HG02973 (cell line): ENCODE results near the gene MROH7.

Source experiments
- ATAC-seq: cut with Tn5 transposase; IDR thresholded peaks from one replicate; pipeline ENCODE4 v1.9.1; 2021; ENCODE audit warnings: moderate library complexity; ENCODE audit not compliant: unreplicated experiment

The MROH7 gene

DNA sequence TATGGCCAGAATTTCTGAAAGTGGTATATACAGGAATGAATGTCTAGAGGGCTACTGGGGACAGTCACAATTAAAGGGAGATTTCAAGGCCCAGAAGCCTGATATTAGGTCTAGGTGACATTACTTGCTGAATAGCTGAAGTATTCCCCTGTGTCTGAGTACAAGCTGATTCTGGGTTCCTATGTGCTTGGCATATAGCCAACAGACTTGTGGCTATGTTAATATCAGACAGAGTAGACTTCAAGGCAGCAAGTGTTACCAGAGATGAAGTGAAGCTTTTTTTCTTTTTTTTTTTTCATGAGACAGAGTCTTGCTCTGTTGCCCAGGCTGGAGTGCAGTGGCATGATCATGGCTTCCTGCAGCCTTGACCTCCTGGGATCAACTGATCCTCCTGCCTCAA is 82.4 kb downstream of the MROH7 start:
- no peak for ATAC-seq

GRCh38 chr1:54724771-54725170 is 83.2 kb downstream of the MROH7 start:
- no peak for ATAC-seq

DNA sequence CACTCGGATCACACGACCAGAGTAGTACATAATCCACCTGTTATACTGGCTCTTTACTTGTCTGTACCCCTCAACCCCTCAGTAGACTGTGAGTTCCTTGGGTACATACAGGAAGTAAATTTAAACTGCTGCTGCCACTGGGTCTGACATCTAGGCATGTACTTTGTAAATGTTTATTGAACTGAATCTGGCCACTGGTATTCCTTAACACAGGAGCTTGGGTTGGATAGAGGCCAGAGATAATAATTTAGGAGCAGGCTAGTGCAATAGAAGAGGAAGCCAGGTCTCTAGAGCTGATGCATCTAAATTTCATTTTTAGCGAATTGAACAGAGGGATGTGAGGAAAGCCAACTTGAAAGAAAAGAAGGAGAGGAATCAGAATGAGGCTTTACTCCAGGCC is 86.4 kb downstream of the MROH7 start:
- no peak for ATAC-seq

GRCh38 chr1:54736685-54737084 is 95.1 kb downstream of the MROH7 start:
- no peak for ATAC-seq

- no peak for ATAC-seq
Measured at GRCh38 chr1:54738244-54738643, 96.7 kb downstream of the MROH7 start.

DNA sequence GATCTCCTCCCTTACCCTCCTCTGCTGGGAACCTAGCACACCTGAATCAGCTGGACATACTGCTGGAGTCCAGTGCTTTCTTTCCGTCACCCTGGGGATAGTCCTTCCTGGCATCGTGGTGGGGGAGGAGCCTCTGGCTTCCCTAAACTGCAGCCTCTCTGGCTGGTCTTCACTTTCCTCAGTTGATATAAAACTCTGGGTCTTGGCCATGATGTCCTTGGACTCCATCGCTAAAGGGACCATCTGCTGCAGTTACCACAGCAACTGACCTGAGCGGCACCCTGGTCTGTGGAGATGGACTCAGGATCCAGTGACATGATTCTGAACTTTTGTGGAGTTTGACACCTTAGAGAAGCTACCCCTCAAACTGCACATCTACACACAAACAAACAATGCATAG is 99.9 kb downstream of the MROH7 start:
- no peak for ATAC-seq

GRCh38 chr1:54742282-54742681 is 100.7 kb downstream of the MROH7 start:
- ATAC-seq = no peak

GRCh38 chr1:54743416-54744226 is 102.0 kb downstream of the MROH7 start:
- no peak for ATAC-seq

- ATAC-seq = no peak
Measured at GRCh38 chr1:54744696-54745095, 103.1 kb downstream of the MROH7 start.

DNA sequence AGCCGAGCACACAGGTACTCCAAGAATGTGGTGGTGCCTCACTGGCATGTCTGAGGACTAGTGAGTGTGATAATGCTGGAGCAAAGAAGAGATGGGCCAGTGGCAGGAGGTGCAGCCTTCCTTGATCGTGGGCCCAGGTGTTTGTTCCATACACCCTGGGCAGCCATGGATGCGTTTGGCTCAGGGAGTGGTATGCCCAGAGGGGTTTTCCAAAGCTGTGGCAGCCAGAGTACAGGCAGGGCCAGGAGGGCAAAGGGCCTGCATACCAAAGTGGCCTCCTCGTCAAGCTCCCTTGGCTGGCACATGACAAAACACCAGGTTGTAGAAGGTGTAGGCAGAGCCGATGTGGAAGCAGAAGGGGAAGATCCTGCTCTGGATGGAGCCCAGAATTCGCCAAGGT is 103.7 kb downstream of the MROH7 start:
- ATAC-seq = no peak

- ATAC-seq = no peak
Measured at GRCh38 chr1:54745864-54746263, 104.3 kb downstream of the MROH7 start.

GRCh38 chr1:54748094-54748835 is 106.7 kb downstream of the MROH7 start:
- no peak for ATAC-seq

DNA sequence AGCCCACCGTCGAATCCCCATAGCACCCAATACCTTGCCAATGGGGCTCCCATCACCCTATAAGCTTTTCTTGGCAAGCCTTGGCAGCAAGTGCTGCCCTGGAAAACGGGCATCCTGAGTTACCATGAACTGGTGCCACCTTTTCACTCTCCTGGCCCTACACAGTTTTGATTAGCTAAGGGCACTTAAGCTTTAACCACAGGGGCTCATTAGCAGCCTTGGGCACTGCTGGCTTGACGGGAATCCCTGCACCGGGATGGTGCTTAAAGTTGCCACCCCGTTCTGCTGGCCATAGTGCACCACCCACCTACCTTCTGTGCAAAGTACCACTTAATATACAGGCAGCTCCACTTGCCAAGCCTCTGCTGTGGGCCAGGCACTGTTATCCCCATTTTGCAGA is 109.0 kb downstream of the MROH7 start:
- no peak for ATAC-seq

DNA sequence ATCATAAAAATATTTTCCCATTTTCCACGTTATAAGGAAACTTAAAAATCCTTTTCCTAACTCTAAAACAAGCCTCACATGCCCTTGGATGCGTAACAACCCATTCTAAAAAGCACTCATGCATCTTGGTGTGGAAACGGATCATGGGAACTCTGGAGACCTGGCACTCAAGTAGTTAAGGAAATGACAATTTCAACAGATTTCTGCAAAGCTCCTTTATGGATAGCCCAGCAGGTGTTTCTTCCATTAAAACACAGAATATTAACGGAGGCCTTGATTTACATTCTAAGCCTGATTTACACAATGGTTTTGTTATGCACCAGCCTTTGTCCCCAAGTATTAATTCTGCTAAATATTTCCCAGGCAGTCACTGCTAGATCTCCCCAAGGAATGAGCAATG is 109.8 kb downstream of the MROH7 start:
- no peak for ATAC-seq

DNA sequence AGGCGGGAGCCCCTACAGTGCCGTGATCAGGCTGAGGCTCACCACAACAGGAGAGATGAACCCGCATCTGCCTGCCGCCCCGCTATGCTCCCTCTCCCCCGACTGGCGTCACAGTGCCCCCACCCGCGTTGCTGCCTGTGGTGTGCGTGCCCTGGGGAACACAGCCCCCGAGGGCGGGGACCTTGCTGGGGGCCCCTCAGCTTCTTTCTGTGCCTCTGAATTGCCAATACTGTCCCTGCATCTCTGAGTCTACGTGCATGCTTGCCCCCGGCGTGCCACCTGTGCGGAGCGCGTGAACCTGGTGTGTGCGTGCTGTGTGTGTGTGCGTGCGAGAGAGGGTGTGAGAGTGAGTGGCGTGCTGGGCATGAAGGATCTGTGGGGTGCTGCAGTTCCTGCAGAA is 112.5 kb downstream of the MROH7 start:
- ATAC-seq = no peak

DNA sequence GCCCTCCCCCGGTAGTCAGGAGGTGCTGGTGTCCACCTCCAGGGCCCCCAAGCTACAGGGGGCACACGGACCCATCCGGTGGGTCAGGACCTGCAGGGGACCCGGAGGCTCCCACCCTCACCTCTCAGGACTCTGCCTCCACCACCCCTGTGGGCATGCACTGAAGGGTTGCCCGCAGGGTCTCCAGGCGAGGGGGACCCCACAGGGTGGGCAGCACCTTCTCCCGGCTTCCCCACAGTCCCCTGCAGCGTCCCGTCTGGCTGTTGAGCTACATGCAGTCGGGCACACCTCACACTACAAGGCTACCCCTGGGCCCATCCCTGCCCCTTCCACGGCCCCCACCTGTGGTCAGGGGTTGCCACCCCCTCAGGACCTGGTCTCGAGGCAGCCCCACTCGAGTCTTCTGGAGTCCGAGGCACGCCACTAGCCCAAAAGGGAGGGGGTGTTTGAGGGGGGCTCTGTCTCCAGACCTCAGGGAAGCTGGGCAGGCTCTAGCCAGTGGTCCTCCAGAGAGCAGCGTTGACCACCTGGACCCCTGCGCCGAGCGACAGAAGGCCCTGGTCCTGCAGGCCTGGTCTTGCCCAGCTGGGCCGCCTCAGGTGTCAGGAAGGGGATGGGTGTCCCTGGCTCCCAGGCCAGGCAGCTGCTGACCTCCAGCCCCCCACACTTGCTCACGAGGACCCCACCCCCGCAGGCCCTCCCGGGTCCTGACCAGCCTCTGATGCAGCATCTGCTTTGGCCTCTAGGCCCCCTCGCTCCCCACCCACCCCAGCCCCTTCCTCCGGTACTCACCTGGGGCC is 113.1 kb downstream of the MROH7 start:
- no peak for ATAC-seq

- no peak for ATAC-seq
Measured at GRCh38 chr1:54757833-54758232, 116.2 kb downstream of the MROH7 start.

GRCh38 chr1:54758678-54759348 is 117.2 kb downstream of the MROH7 start:
- ATAC-seq = no peak
